ENCODE data around the gene SUSD1.

Gene SUSD1

DNA sequence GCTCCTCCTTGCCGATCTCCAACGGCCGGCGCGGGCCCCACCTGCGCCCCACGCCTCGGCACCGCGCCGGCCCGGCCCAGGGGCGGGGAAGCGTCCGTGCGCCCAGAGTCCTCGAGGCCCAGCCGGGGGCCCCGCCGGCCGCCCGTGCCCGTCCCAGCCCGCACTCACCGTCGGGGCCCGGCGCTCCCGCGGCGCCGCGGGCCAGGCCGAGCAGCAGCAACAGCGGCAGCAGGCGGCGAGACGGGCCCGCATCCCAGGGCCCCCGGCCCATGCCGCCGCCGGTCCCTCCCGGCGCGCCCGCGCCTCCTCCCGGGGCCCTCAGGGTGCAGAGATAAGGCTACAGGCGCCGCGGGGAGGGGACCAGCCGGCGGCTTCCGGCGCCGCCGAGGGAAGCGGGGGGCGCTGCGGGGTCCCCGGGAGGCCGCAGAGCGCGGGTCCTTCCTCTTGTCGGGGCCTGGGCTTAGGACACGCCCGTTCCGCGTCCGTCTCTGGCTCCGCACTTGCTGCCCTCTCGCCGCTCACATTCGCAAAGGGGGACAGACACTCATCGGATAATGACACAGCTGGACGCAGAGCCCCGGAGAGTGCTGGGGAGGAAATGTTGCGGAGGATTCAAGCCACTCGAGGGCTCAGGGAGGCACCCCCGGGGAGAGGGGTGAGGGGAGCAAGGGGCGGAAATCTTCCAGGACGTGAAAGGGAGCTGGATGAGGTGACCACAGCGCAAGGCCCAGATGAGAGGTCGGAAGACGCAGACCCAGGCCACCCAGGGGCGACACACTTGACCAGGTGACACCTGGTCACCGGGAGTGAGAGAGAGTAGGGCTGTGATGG, at the start of gene SUSD1:
Gene SUSD1, minus strand, starts transcription at position 333 of the 831 bp plus-strand sequence. Its CDS starts 62 bp downstream, at position 271.
- no peak for DNase-seq (ENCODE audit: low read depth)
- peak within 1 kb of the TSS; percentile 52 for H3K4me3 ChIP-seq (replicated peaks; ENCODE audit: low read depth, low read length)
- TF ChIP-seq, protein P1, sequence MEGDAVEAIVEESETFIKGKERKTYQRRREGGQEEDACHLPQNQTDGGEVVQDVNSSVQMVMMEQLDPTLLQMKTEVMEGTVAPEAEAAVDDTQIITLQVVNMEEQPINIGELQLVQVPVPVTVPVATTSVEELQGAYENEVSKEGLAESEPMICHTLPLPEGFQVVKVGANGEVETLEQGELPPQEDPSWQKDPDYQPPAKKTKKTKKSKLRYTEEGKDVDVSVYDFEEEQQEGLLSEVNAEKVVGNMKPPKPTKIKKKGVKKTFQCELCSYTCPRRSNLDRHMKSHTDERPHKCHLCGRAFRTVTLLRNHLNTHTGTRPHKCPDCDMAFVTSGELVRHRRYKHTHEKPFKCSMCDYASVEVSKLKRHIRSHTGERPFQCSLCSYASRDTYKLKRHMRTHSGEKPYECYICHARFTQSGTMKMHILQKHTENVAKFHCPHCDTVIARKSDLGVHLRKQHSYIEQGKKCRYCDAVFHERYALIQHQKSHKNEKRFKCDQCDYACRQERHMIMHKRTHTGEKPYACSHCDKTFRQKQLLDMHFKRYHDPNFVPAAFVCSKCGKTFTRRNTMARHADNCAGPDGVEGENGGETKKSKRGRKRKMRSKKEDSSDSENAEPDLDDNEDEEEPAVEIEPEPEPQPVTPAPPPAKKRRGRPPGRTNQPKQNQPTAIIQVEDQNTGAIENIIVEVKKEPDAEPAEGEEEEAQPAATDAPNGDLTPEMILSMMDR (IDR thresholded peaks at IDR 0.05; ENCODE audit: low read length, missing control alignments): no peak

DNA sequence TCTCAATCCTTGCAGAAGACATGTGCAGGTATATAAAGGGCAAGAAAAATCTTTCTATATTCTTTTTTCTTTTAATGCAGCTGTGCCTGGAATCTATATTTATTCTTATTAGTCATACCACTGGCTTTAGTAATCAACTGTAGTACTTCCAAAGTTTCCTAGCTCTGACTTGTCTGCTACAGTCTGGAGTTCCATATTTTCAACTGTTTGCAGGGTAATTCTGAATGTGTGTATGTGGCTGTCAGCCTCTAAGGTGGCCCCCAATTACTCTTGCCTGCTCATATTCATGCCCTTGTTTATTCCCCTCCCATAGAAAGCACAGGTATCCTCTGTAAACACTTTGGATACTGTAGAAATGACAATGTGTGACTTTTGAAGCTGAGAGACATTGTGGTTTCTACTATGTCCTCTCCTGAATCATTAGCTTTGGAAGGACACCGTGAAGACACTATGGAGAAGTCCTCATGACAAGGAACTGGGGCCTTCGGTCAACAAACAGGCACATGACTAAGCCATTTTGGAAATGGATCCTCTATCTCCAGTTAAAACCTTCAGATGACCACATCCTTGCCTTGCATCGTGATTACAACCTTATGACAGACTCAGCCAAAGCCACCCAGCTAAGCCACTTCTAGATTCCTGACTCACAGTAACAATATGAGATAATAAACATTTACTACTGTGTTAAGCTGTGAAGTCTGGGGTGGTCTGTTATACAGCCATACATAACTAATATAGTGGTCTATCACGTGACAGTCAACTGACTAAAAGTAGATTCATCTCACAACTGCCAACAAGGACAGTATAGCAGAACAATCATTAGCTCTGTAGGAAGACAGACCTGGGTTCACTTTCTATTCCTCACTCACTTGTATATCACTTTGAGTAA, 49.5 kb upstream of the SUSD1 start:
- DNase-seq (ENCODE audit: low read depth): peak; percentile 22
- TF ChIP-seq, protein P1 (IDR thresholded peaks at IDR 0.05; ENCODE audit: low read length, missing control alignments): no peak
- H3K4me3 ChIP-seq (replicated peaks; ENCODE audit: low read depth, low read length): no peak overlapping the region

DNA sequence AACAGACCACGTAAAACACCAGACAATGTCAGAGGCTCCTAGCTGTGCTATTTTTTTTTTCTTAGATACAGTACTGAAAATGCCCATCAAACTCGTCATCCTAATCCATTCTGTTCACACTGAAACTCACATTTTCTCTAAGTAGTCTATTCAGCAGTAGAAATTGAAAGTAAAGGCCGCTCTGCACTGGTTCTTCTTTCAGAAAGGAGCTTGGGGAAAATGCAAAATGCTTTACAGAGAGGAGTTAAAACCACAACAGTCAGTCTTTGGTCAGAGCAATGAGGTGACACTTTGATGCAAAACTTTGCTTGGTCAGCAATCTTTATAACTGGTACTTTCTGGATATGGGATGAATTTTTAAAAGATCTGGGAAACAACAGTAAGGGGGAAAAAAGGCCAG, 43.8 kb upstream of the SUSD1 start:
- DNase-seq (ENCODE audit: low read depth): no peak
- no peak overlapping the region for H3K4me3 ChIP-seq (replicated peaks; ENCODE audit: low read depth, low read length)
- TF ChIP-seq, protein P1 (IDR thresholded peaks at IDR 0.05; ENCODE audit: low read length, missing control alignments): no peak

DNA sequence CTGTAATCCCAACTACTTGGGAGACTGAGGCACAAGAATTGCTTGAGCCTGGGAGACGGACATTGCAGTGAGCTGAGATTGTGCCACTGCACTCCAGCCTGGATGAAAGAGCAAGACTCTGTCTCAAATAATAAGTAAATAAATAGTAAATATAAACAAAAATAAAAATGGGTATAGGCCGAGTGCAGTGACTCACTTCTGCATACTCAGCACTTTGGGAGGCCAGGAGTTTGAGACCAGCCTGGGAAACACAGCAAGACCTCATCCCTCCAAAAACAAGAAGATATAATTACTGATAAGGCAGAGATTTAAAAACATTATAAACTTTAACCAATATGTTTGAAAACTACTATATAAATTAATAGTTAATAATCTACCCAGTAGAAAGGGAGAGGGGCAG, 37.8 kb upstream of the SUSD1 start:
- H3K4me3 ChIP-seq (replicated peaks; ENCODE audit: low read depth, low read length): no peak overlapping the region
- no peak for DNase-seq (ENCODE audit: low read depth)
- TF ChIP-seq, protein P1 (IDR thresholded peaks at IDR 0.05; ENCODE audit: low read length, missing control alignments): no peak

DNA sequence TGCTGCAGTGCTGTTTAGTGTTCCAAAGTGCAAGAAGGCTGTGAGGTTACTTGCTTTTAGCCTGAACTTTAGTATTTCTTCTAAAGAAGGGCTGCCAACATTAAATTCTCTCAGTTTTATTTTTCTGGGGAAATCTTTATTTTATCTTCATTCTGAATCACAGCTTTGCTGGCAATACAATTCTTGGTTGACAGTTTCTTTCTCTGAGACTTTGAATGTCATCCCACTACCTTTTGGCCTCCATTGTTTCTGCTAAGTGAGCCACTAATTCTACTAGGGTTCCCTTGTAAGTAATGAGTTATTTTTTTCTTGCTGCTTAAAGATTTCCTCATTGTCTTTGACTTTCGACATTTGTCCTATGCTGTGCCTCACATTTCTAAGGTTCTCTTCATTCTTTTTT, 32.4 kb upstream of the SUSD1 start:
- DNase-seq (ENCODE audit: low read depth): no peak
- H3K4me3 ChIP-seq (replicated peaks; ENCODE audit: low read depth, low read length): no peak overlapping the region
- TF ChIP-seq, protein P1 (IDR thresholded peaks at IDR 0.05; ENCODE audit: low read length, missing control alignments): no peak

DNA sequence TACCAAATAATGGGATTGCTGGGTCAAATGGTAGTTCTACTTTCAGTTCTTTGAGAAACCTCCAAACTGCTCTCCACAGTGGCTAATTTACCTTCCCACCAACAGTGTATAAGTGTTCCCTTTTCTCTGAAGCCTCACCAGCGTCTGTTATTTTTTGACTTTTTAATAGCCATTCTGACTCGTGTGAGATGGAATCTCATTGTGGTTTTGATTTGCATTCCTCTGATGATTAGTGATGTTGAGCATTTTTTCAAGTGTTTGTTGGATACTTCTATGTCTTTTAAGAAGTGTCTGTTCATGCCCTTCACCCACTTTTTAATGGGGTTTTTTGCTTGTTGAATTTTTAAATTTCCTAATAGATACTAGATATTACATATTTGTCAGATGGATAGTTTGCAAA, 28.4 kb upstream of the SUSD1 start:
- H3K4me3 ChIP-seq (replicated peaks; ENCODE audit: low read depth, low read length): no peak overlapping the region
- TF ChIP-seq, protein P1 (IDR thresholded peaks at IDR 0.05; ENCODE audit: low read length, missing control alignments): no peak
- DNase-seq (ENCODE audit: low read depth): peak; percentile 44
